Measurements from ENCODE around the gene PLXDC2.

- TF ChIP-seq, protein P1, sequence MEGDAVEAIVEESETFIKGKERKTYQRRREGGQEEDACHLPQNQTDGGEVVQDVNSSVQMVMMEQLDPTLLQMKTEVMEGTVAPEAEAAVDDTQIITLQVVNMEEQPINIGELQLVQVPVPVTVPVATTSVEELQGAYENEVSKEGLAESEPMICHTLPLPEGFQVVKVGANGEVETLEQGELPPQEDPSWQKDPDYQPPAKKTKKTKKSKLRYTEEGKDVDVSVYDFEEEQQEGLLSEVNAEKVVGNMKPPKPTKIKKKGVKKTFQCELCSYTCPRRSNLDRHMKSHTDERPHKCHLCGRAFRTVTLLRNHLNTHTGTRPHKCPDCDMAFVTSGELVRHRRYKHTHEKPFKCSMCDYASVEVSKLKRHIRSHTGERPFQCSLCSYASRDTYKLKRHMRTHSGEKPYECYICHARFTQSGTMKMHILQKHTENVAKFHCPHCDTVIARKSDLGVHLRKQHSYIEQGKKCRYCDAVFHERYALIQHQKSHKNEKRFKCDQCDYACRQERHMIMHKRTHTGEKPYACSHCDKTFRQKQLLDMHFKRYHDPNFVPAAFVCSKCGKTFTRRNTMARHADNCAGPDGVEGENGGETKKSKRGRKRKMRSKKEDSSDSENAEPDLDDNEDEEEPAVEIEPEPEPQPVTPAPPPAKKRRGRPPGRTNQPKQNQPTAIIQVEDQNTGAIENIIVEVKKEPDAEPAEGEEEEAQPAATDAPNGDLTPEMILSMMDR (IDR thresholded peaks at IDR 0.05), result no peak
- no peak for TF ChIP-seq POLR2A (IDR thresholded peaks at IDR 0.05)
These were observed 116.7 kb downstream of the PLXDC2 start for GRCh38 chr10:19932806-19933371.
